ENCODE results near the gene ITGB5. TPM values are rescaled to one million over a fixed set of nuclear protein-coding genes. Genes with fewer than 3 reads are reported as not detected.

Gene ITGB5
- total RNA-seq, 1 experiment from 2014 or later = 116 TPM

- no peak for DNase-seq (ENCODE audit: low spot score)
- intact Hi-C loops (cut with micrococcal nuclease; ENCODE audit: unreplicated experiment) = no loop called here
- Histone ChIP-seq H3K4me3 (ENCODE audit: low read depth, low read length, poor library complexity, severe bottlenecking) (no peak overlapping the region), H3K36me3 (ENCODE audit: insufficient read depth, low read length, poor library complexity, severe bottlenecking) (no peaks in the 10 kb centered on the region), H3K9me3 (ENCODE audit: low read depth, low read length, poor library complexity, severe bottlenecking) (no peaks in the 10 kb centered on the region), H3K27ac (ENCODE audit: low read depth, low read length, poor library complexity, severe bottlenecking) (no peak overlapping the region), H3K27me3 (replicated peaks; ENCODE audit: insufficient read depth, low read depth, low read length, poor library complexity) (no peaks in the 10 kb centered on the region), H3K4me1 (ENCODE audit: insufficient read depth, low read length, poor library complexity, severe bottlenecking) (peaks cover 6% of the 10 kb centered on the region)
- ChIA-PET POLR2A (ENCODE audit: low non-redundant PET) (no interaction called here), CTCF (interaction anchor here (0.6 to 0.7 kb wide), 2 partner anchors 615 to 691 kb away, joined by 3 to 5 read pairs; partner anchors contain the start of gene SNX4)
- BruUV-seq (replicated peaks) = no TSS peak
- TF ChIP-seq EZH2 (IDR thresholded peaks at IDR 0.05; ENCODE audit: borderline replicate concordance, low read depth, low read length, poor library complexity, severe bottlenecking) (no peak), CTCF (conservative IDR thresholded peaks at IDR 0.05; ENCODE audit: low read depth, low read length) (no peak)
Measured at GRCh38 chr3:124904835-124905492, 17.8 kb upstream of the ITGB5 start.

- TF ChIP-seq CTCF (conservative IDR thresholded peaks at IDR 0.05; ENCODE audit: low read depth, low read length) (no peak), EZH2 (IDR thresholded peaks at IDR 0.05; ENCODE audit: borderline replicate concordance, low read depth, low read length, poor library complexity, severe bottlenecking) (no peak)
- DNase-seq (ENCODE audit: low spot score) = no peak
- Histone ChIP-seq H3K4me1 (ENCODE audit: insufficient read depth, low read length, poor library complexity, severe bottlenecking) (peaks cover 13% of the 10 kb centered on the region), H3K9me3 (ENCODE audit: low read depth, low read length, poor library complexity, severe bottlenecking) (no peaks in the 10 kb centered on the region), H3K27ac (ENCODE audit: low read depth, low read length, poor library complexity, severe bottlenecking) (no peak overlapping the region), H3K4me3 (ENCODE audit: low read depth, low read length, poor library complexity, severe bottlenecking) (no peak overlapping the region), H3K27me3 (replicated peaks; ENCODE audit: insufficient read depth, low read depth, low read length, poor library complexity) (no peaks in the 10 kb centered on the region), H3K36me3 (ENCODE audit: insufficient read depth, low read length, poor library complexity, severe bottlenecking) (no peaks in the 10 kb centered on the region)
- POLR2A ChIA-PET (ENCODE audit: low non-redundant PET) = no interaction called here
- intact Hi-C loops (cut with micrococcal nuclease; ENCODE audit: unreplicated experiment) = no loop called here
- BruUV-seq (replicated peaks) = no TSS peak
- CTCF ChIA-PET = interaction anchor here (0.6 kb wide), 1 partner anchor 692 kb away, joined by 5 read pairs; no protein-coding TSS in a partner anchor
Measured at GRCh38 chr3:124903896-124904834, 17.0 kb upstream of the ITGB5 start.

GRCh38 chr3:124896824-124897526 is 9.8 kb upstream of the ITGB5 start:
- Histone ChIP-seq H3K27me3 (replicated peaks; ENCODE audit: insufficient read depth, low read depth, low read length, poor library complexity) (no peaks in the 10 kb centered on the region), H3K4me3 (ENCODE audit: low read depth, low read length, poor library complexity, severe bottlenecking) (no peak overlapping the region), H3K4me1 (ENCODE audit: insufficient read depth, low read length, poor library complexity, severe bottlenecking) (peaks cover 13% of the 10 kb centered on the region), H3K27ac (ENCODE audit: low read depth, low read length, poor library complexity, severe bottlenecking) (no peak overlapping the region), H3K36me3 (ENCODE audit: insufficient read depth, low read length, poor library complexity, severe bottlenecking) (peaks cover 11% of the 10 kb centered on the region), H3K9me3 (ENCODE audit: low read depth, low read length, poor library complexity, severe bottlenecking) (no peaks in the 10 kb centered on the region)
- DNase-seq (ENCODE audit: low spot score) = no peak
- intact Hi-C loops (cut with micrococcal nuclease; ENCODE audit: unreplicated experiment) = no loop called here
- POLR2A ChIA-PET (ENCODE audit: low non-redundant PET) = no interaction called here
- BruUV-seq (replicated peaks) = no TSS peak
- TF ChIP-seq EZH2 (IDR thresholded peaks at IDR 0.05; ENCODE audit: borderline replicate concordance, low read depth, low read length, poor library complexity, severe bottlenecking) = no peak
- no peak for TF ChIP-seq CTCF (conservative IDR thresholded peaks at IDR 0.05; ENCODE audit: low read depth, low read length)
- CTCF ChIA-PET = interaction anchor here (0.6 to 0.7 kb wide), 3 partner anchors 96 to 504 kb away, joined by 3 to 6 read pairs (median 4); no protein-coding TSS in a partner anchor
